H9 (cell line): Measurements from ENCODE around the gene ARHGAP29. TPM values are rescaled to one million over a fixed set of nuclear protein-coding genes. Genes with fewer than 3 reads are reported as not detected.

ENCODE experiments used
- DNase-seq: peaks from one replicate; pipeline ENCODE4 v3.0.0-alpha.2; 2017
- H2AFZ ChIP-seq: one replicate; pipeline ENCODE4 v1.6.1; 2013; ENCODE audit warnings: mild to moderate bottlenecking, low read length, control low read depth, moderate library complexity
- H2AK5ac ChIP-seq: 2 replicates; pipeline ENCODE4 v1.6.1; 2013; ENCODE audit warnings: low read length, control low read depth, mixed read lengths; ENCODE audit not compliant: insufficient read length
- H2BK120ac ChIP-seq: one replicate; pipeline ENCODE4 v1.6.1; 2013; ENCODE audit warnings: low read depth, mild to moderate bottlenecking, low read length, control low read depth, inconsistent platforms; ENCODE audit not compliant: poor library complexity, severe bottlenecking
- H2BK12ac ChIP-seq: 2 replicates; pipeline ENCODE4 v1.6.1; 2013; ENCODE audit warnings: low read length, control low read depth, mixed read lengths, low read depth; ENCODE audit not compliant: insufficient read length
- H2BK15ac ChIP-seq: 2 replicates; pipeline ENCODE4 v1.6.1; 2013; ENCODE audit warnings: low read depth, low read length, control low read depth
- H2BK20ac ChIP-seq: one replicate; pipeline ENCODE4 v1.6.1; 2013; ENCODE audit warnings: low read depth, mild to moderate bottlenecking, low read length, control low read depth, inconsistent platforms; ENCODE audit not compliant: poor library complexity, severe bottlenecking
- H2BK5ac ChIP-seq: 2 replicates; pipeline ENCODE4 v1.6.1; 2013; ENCODE audit warnings: low read length, control low read depth, mixed read lengths; ENCODE audit not compliant: insufficient read length
- H3K14ac ChIP-seq: 2 replicates; pipeline ENCODE4 v1.6.1; 2013; ENCODE audit warnings: low read length, control low read depth; ENCODE audit not compliant: insufficient read depth
- H3K18ac ChIP-seq: 2 replicates; pipeline ENCODE4 v1.6.1; 2013; ENCODE audit warnings: low read depth, mild to moderate bottlenecking, mixed read lengths, low read length, control low read depth; ENCODE audit not compliant: insufficient read length
- H3K23ac ChIP-seq: 2 replicates; pipeline ENCODE4 v1.6.1; 2013; ENCODE audit warnings: low read length, control low read depth, mixed read lengths, low read depth; ENCODE audit not compliant: insufficient read length
- H3K23me2 ChIP-seq: 2 replicates; pipeline ENCODE4 v1.6.1; 2013; ENCODE audit warnings: low read depth, mild to moderate bottlenecking, mixed read lengths, low read length, control low read depth; ENCODE audit not compliant: insufficient read length, poor library complexity, severe bottlenecking
- H3K27ac ChIP-seq: 2 replicates; pipeline ENCODE4 v1.5.1; 2013; ENCODE audit warnings: low read length, control low read depth, mixed read lengths, low read depth; ENCODE audit not compliant: insufficient read length
- H3K27me3 ChIP-seq: 2 replicates; pipeline ENCODE4 v1.6.1; 2013; ENCODE audit warnings: low read length, control low read depth, inconsistent platforms; ENCODE audit not compliant: insufficient read depth
- H3K4ac ChIP-seq: 2 replicates; pipeline ENCODE4 v1.6.1; 2013; ENCODE audit warnings: low read depth, mild to moderate bottlenecking, control low read depth, inconsistent platforms, low read length, moderate library complexity
- H3K4me1 ChIP-seq: 2 replicates; pipeline ENCODE4 v1.6.1; 2013; ENCODE audit warnings: low read length, control low read depth, inconsistent platforms; ENCODE audit not compliant: insufficient read depth
- H3K4me2 ChIP-seq: 2 replicates; pipeline ENCODE4 v1.6.1; 2013; ENCODE audit warnings: low read length, control low read depth, mixed read lengths; ENCODE audit not compliant: insufficient read length, insufficient read depth
- H3K56ac ChIP-seq: 2 replicates; pipeline ENCODE4 v1.6.1; 2013; ENCODE audit warnings: low read depth, mild to moderate bottlenecking, mixed read lengths, low read length, control low read depth; ENCODE audit not compliant: insufficient read length
- H3K79me1 ChIP-seq: 2 replicates; pipeline ENCODE4 v1.6.1; 2013; ENCODE audit warnings: low read depth, mild to moderate bottlenecking, moderate library complexity, low read length, control low read depth, inconsistent platforms; ENCODE audit not compliant: insufficient read depth, poor library complexity, severe bottlenecking
- H3K79me2 ChIP-seq: 2 replicates; pipeline ENCODE4 v1.6.1; 2013; ENCODE audit warnings: low read length, control low read depth, inconsistent platforms; ENCODE audit not compliant: insufficient read depth
- H3K9ac ChIP-seq: 2 replicates; pipeline ENCODE4 v1.6.1; 2013; ENCODE audit warnings: low read length, control low read depth, mixed read lengths; ENCODE audit not compliant: insufficient read length; ENCODE audit errors: extremely low read depth
- H3K9me3 ChIP-seq: one replicate; pipeline ENCODE4 v1.6.1; 2013; ENCODE audit warnings: low read depth, low read length, inconsistent platforms; ENCODE audit not compliant: control insufficient read depth
- H3T11ph ChIP-seq: one replicate; pipeline ENCODE4 v1.6.1; 2013; ENCODE audit warnings: mild to moderate bottlenecking, low read length, control low read depth, inconsistent platforms
- H4K20me1 ChIP-seq: one replicate; pipeline ENCODE4 v1.6.1; 2013; ENCODE audit not compliant: control insufficient read depth, insufficient read length, insufficient read depth
- H4K5ac ChIP-seq: 2 replicates; pipeline ENCODE4 v1.6.1; 2013; ENCODE audit warnings: low read depth, mild to moderate bottlenecking, mixed read lengths, low read length, control low read depth; ENCODE audit not compliant: insufficient read length
- H4K8ac ChIP-seq: replicated peaks from 2 replicates; pipeline ENCODE4 v1.6.1; 2013; ENCODE audit warnings: low read length, control low read depth, mixed read lengths, low read depth; ENCODE audit not compliant: insufficient read length
- H4K91ac ChIP-seq: 2 replicates; pipeline ENCODE4 v1.6.1; 2013; ENCODE audit warnings: low read depth, mild to moderate bottlenecking, moderate library complexity, mixed read lengths, low read length, control low read depth; ENCODE audit not compliant: insufficient read length
- H3K27ac Mint-ChIP-seq, 3 experiments: 2 replicates in 2 of 3; 3 replicates in 1 of 3; pipeline ENCODE4 v1.8.0; 2020 to 2021; ENCODE audit warnings: mixed read lengths in 3 of 3, mild to moderate bottlenecking in 1 of 3, moderate library complexity in 1 of 3
- H3K27me3 Mint-ChIP-seq: 2 replicates; pipeline ENCODE4 v1.8.0; 2021; ENCODE audit warnings: low read depth, mild to moderate bottlenecking, moderate library complexity, mixed read lengths
- H3K36me3 Mint-ChIP-seq, 3 experiments: 2 replicates in 2 of 3; 3 replicates in 1 of 3; pipeline ENCODE4 v1.8.0; 2020 to 2021; ENCODE audit warnings: low read depth in 3 of 3, mixed read lengths in 3 of 3; ENCODE audit not compliant: insufficient read depth in 1 of 3
- H3K4me1 Mint-ChIP-seq, 2 experiments: 2 replicates each; pipeline ENCODE4 v1.8.0; 2020; ENCODE audit warnings: mixed read lengths in 2 of 2
- H3K4me3 Mint-ChIP-seq, 2 experiments: 2 replicates in 1 of 2; 3 replicates in 1 of 2; pipeline ENCODE4 v1.8.0; 2020 to 2021; ENCODE audit warnings: mild to moderate bottlenecking in 2 of 2, mixed read lengths in 2 of 2, moderate library complexity in 1 of 2
- H3K9me3 Mint-ChIP-seq, 2 experiments: 2 replicates in 1 of 2; 3 replicates in 1 of 2; pipeline ENCODE4 v1.8.0; 2020; ENCODE audit warnings: mild to moderate bottlenecking in 2 of 2, mixed read lengths in 2 of 2, moderate library complexity in 1 of 2
- WGBS: extraction: QIAGEN DNeasy Blood & Tissue Kit; methylation state at CpG from one replicate; pipeline ENCODE4 v1.1.7; 2013; ENCODE audit warnings: missing lambda C conversion rate, low lambda C conversion rate, mixed read lengths; ENCODE audit not compliant: insufficient read length; ENCODE audit errors: extremely low coverage; 5-methylcytosine and 5-hydroxymethylcytosine counted together
- total RNA-seq: library from RNA; stranded (reverse); gene quantifications from 2 replicates; pipeline ENCODE4 v1.2.1, GENCODE V29; 2021
- TF ChIP-seq, protein P1 (sequence below): fragments of 200-600 bp; sonication (generic); conservative IDR thresholded peaks from 3 replicates; pipeline ENCODE4 v1.8.0; 2021; ENCODE audit warnings: antibody characterized with exemption, mild to moderate bottlenecking

ARHGAP29 gene
- total RNA-seq, 1 experiment from 2014 or later: 1.3 TPM

GRCh38 chr1:94191216-94191615 lies 46.2 kb downstream of the ARHGAP29 start:
- Histone ChIP-seq H3K9ac (no peak overlapping the region), H3K14ac (no peak overlapping the region), H3K27ac (no peak overlapping the region), H3K4ac (no peak overlapping the region), H3K23me2 (no peaks in the 10 kb centered on the region), H2BK20ac (no peak overlapping the region), H4K8ac (no peak overlapping the region), H2BK15ac (no peak overlapping the region), H3K18ac (no peak overlapping the region), H4K91ac (no peak overlapping the region), H3K56ac (no peak overlapping the region), H3K4me1 (no peaks in the 10 kb centered on the region), H2BK12ac (no peak overlapping the region), H2AFZ (no peak overlapping the region), H3K23ac (no peak overlapping the region), H2AK5ac (no peak overlapping the region), H2BK120ac (no peak overlapping the region), H4K20me1 (no peaks in the 10 kb centered on the region), H3K27me3 (no peaks in the 10 kb centered on the region), H3K4me2 (no peak overlapping the region), H4K5ac (no peak overlapping the region), H3K79me1 (no peaks in the 10 kb centered on the region), H3K79me2 (no peaks in the 10 kb centered on the region), H3T11ph (no peak overlapping the region), H3K9me3 (no peaks in the 10 kb centered on the region), H2BK5ac (no peak overlapping the region)
- H3K27me3 Mint-ChIP-seq: no peaks in the 10 kb centered on the region; the same call in 1 of the 2 replicates
- no peak overlapping the region for H3K4me3 Mint-ChIP-seq
- H3K27ac Mint-ChIP-seq: no peak overlapping the region
- no peaks in the 10 kb centered on the region for H3K9me3 Mint-ChIP-seq
- H3K36me3 Mint-ChIP-seq: no peaks in the 10 kb centered on the region
- TF ChIP-seq, protein P1, sequence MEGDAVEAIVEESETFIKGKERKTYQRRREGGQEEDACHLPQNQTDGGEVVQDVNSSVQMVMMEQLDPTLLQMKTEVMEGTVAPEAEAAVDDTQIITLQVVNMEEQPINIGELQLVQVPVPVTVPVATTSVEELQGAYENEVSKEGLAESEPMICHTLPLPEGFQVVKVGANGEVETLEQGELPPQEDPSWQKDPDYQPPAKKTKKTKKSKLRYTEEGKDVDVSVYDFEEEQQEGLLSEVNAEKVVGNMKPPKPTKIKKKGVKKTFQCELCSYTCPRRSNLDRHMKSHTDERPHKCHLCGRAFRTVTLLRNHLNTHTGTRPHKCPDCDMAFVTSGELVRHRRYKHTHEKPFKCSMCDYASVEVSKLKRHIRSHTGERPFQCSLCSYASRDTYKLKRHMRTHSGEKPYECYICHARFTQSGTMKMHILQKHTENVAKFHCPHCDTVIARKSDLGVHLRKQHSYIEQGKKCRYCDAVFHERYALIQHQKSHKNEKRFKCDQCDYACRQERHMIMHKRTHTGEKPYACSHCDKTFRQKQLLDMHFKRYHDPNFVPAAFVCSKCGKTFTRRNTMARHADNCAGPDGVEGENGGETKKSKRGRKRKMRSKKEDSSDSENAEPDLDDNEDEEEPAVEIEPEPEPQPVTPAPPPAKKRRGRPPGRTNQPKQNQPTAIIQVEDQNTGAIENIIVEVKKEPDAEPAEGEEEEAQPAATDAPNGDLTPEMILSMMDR: no peak
- peaks cover 3 to 5% of the 10 kb centered on the region in 2 experiments; a peak in 3 of 4 replicates for H3K4me1 Mint-ChIP-seq
- no CpG with 5 or more reads among the region's 1 CpG for WGBS
- DNase-seq: no peak
